ENCODE results near the gene LRRIQ1. TPM values are rescaled to one million over a fixed set of nuclear protein-coding genes. Genes with fewer than 3 reads are reported as not detected.
"Not testable (repeated sequence)": the region's sequence is repeated elsewhere in the genome, so short reads cannot be mapped to it uniquely, and the experiment has no call there.

Gene LRRIQ1
- total RNA-seq, 1 donor from 2014 or later = 2.3 TPM

- peak; percentile 23 for DNase-seq (ENCODE audit: low read depth)
- H3K27me3 ChIP-seq (ENCODE audit: control insufficient read depth, insufficient read depth, low read length) = no peaks in the 10 kb centered on the region
- H3K4me3 ChIP-seq (ENCODE audit: low read depth, low read length) = no peak overlapping the region
- H3K36me3 ChIP-seq (ENCODE audit: control insufficient read depth, insufficient read depth, low read length) = no peaks in the 10 kb centered on the region
- TF ChIP-seq CTCF (IDR thresholded peaks at IDR 0.05; ENCODE audit: insufficient read depth, low read length, poor library complexity, severe bottlenecking) = no peak
Measured at GRCh38 chr12:85179680-85180270, 143.6 kb downstream of the LRRIQ1 start.

GRCh38 chr12:85182699-85183098 is 146.5 kb downstream of the LRRIQ1 start:
- Histone ChIP-seq H3K27me3 (ENCODE audit: control insufficient read depth, insufficient read depth, low read length) (no peaks in the 10 kb centered on the region), H3K4me3 (ENCODE audit: low read depth, low read length) (no peak overlapping the region), H3K36me3 (ENCODE audit: control insufficient read depth, insufficient read depth, low read length) (no peaks in the 10 kb centered on the region)
- no peak for TF ChIP-seq CTCF (IDR thresholded peaks at IDR 0.05; ENCODE audit: insufficient read depth, low read length, poor library complexity, severe bottlenecking)
- peak; percentile 59 for DNase-seq (ENCODE audit: low read depth)

GRCh38 chr12:85183855-85184254 is 147.7 kb downstream of the LRRIQ1 start:
- Histone ChIP-seq H3K27me3 (ENCODE audit: control insufficient read depth, insufficient read depth, low read length) (no peaks in the 10 kb centered on the region), H3K36me3 (ENCODE audit: control insufficient read depth, insufficient read depth, low read length) (no peaks in the 10 kb centered on the region), H3K4me3 (ENCODE audit: low read depth, low read length) (no peak overlapping the region)
- DNase-seq (ENCODE audit: low read depth) = no peak
- TF ChIP-seq CTCF (IDR thresholded peaks at IDR 0.05; ENCODE audit: insufficient read depth, low read length, poor library complexity, severe bottlenecking) = no peak

- Histone ChIP-seq H3K27me3 (ENCODE audit: control insufficient read depth, insufficient read depth, low read length) (no peaks in the 10 kb centered on the region), H3K4me3 (ENCODE audit: low read depth, low read length) (no peak overlapping the region), H3K36me3 (ENCODE audit: control insufficient read depth, insufficient read depth, low read length) (no peaks in the 10 kb centered on the region)
- no peak for DNase-seq (ENCODE audit: low read depth)
- no peak for TF ChIP-seq CTCF (IDR thresholded peaks at IDR 0.05; ENCODE audit: insufficient read depth, low read length, poor library complexity, severe bottlenecking)
Measured at GRCh38 chr12:85186236-85186635, 150.1 kb downstream of the LRRIQ1 start.

GRCh38 chr12:85188619-85189018 is 152.5 kb downstream of the LRRIQ1 start:
- TF ChIP-seq CTCF (IDR thresholded peaks at IDR 0.05; ENCODE audit: insufficient read depth, low read length, poor library complexity, severe bottlenecking) = no peak
- Histone ChIP-seq H3K4me3 (ENCODE audit: low read depth, low read length) (no peak overlapping the region), H3K36me3 (ENCODE audit: control insufficient read depth, insufficient read depth, low read length) (no peaks in the 10 kb centered on the region), H3K27me3 (ENCODE audit: control insufficient read depth, insufficient read depth, low read length) (no peaks in the 10 kb centered on the region)
- no peak for DNase-seq (ENCODE audit: low read depth)

GRCh38 chr12:85190728-85191127 is 154.6 kb downstream of the LRRIQ1 start:
- H3K4me3 ChIP-seq (ENCODE audit: low read depth, low read length) = no peak overlapping the region
- no peak for TF ChIP-seq CTCF (IDR thresholded peaks at IDR 0.05; ENCODE audit: insufficient read depth, low read length, poor library complexity, severe bottlenecking)
- no peaks in the 10 kb centered on the region for H3K36me3 ChIP-seq (ENCODE audit: control insufficient read depth, insufficient read depth, low read length)
- no peaks in the 10 kb centered on the region for H3K27me3 ChIP-seq (ENCODE audit: control insufficient read depth, insufficient read depth, low read length)
- DNase-seq (ENCODE audit: low read depth) = no peak

- not testable (repeated sequence) for DNase-seq (ENCODE audit: low read depth); H3K27me3 ChIP-seq (ENCODE audit: control insufficient read depth, insufficient read depth, low read length); H3K4me3 ChIP-seq (ENCODE audit: low read depth, low read length); H3K36me3 ChIP-seq (ENCODE audit: control insufficient read depth, insufficient read depth, low read length)
Measured at GRCh38 chr12:85203809-85204208, 167.7 kb downstream of the LRRIQ1 start.
